Measurements from ENCODE around the gene COX6A1.

- TF ChIP-seq CTCF (IDR thresholded peaks at IDR 0.05) (no peak), POLR2A (IDR thresholded peaks at IDR 0.05) (no peak)
Observed at GRCh38 chr12:120412421-120412820, 25.5 kb upstream of the COX6A1 start.

Measured in testis (tissue), 2 donors.